Endodermal cell (in vitro differentiated cells): ENCODE data around the gene CYP17A1. TPM values are rescaled to one million over a fixed set of nuclear protein-coding genes. Genes with fewer than 3 reads are reported as not detected.

Experiments used
- DNase-seq: peaks from one replicate; pipeline ENCODE4 v3.0.0-alpha.2; 2017
- H3K27ac ChIP-seq: 2 replicates; pipeline ENCODE4 v1.5.1; 2013; ENCODE audit warnings: mild to moderate bottlenecking, low read depth, low read length, moderate library complexity
- H3K27me3 ChIP-seq: 2 replicates; pipeline ENCODE4 v1.6.1; 2013; ENCODE audit warnings: mild to moderate bottlenecking, low read length, moderate library complexity; ENCODE audit not compliant: insufficient read depth, control insufficient read depth, poor library complexity, severe bottlenecking
- H3K36me3 ChIP-seq: 2 replicates; pipeline ENCODE4 v1.7.0; 2013; ENCODE audit warnings: mild to moderate bottlenecking, low read length, moderate library complexity; ENCODE audit not compliant: control insufficient read depth, insufficient read depth
- H3K4me1 ChIP-seq: one replicate; pipeline ENCODE4 v1.7.0; 2013; ENCODE audit warnings: low read length; ENCODE audit not compliant: control insufficient read depth, insufficient read depth
- H3K4me3 ChIP-seq: 2 replicates; pipeline ENCODE4 v1.5.1; 2013; ENCODE audit warnings: mild to moderate bottlenecking, low read length, moderate library complexity
- H3K9ac ChIP-seq: 2 replicates; pipeline ENCODE4 v1.6.1; 2013; ENCODE audit warnings: mild to moderate bottlenecking, low read length, moderate library complexity; ENCODE audit not compliant: poor library complexity, severe bottlenecking; ENCODE audit errors: extremely low read depth
- H3K9me3 ChIP-seq: 2 replicates; pipeline ENCODE4 v1.6.1; 2013; ENCODE audit warnings: mild to moderate bottlenecking, low read length, moderate library complexity; ENCODE audit not compliant: control insufficient read depth
- H3K27ac Mint-ChIP-seq: 2 replicates; pipeline ENCODE4 v1.8.0; 2020; ENCODE audit warnings: mixed read lengths
- H3K27me3 Mint-ChIP-seq: 2 replicates; pipeline ENCODE4 v1.8.0; 2021; ENCODE audit warnings: mild to moderate bottlenecking, mixed read lengths; ENCODE audit not compliant: insufficient read depth
- H3K36me3 Mint-ChIP-seq: 2 replicates; pipeline ENCODE4 v1.8.0; 2020; ENCODE audit warnings: low read depth, mixed read lengths
- H3K4me1 Mint-ChIP-seq: 2 replicates; pipeline ENCODE4 v1.8.0; 2020; ENCODE audit warnings: mixed read lengths
- H3K4me3 Mint-ChIP-seq: 2 replicates; pipeline ENCODE4 v1.8.0; 2020; ENCODE audit warnings: mild to moderate bottlenecking, moderate library complexity, mixed read lengths
- H3K9me3 Mint-ChIP-seq: 2 replicates; pipeline ENCODE4 v1.8.0; 2020; ENCODE audit warnings: mild to moderate bottlenecking, mixed read lengths
- CTCF ChIP-seq: fragments of 200-600 bp; sonication (generic); conservative IDR thresholded peaks from 2 replicates; pipeline ENCODE4 v1.5.0; 2021; ENCODE audit warnings: antibody characterized with exemption, mild to moderate bottlenecking
- WGBS, 2 experiments: methylation state at CpG; one replicate each; pipeline versions ENCODE4 v1.1.5 to v1.1.7; 2013; ENCODE audit warnings: missing lambda C conversion rate in 2 of 2, mixed read lengths in 1 of 2; ENCODE audit not compliant: insufficient coverage in 1 of 2, insufficient read length in 1 of 2; 5-methylcytosine and 5-hydroxymethylcytosine counted together
- total RNA-seq, 2 donors: library from RNA; stranded (reverse); fragmentation: NEBNext Ultra II Directional in 1 of 2; extraction: Animal tissue kit (Norgen Biotek cat#: 25700) in 1 of 2; gene quantifications; 2 replicates in 1 of 2; 3 replicates in 1 of 2; pipeline ENCODE4 v1.2.1, GENCODE V29; 2021

CYP17A1 gene
- total RNA-seq, 2 donors from 2014 or later: not detected

DNA sequence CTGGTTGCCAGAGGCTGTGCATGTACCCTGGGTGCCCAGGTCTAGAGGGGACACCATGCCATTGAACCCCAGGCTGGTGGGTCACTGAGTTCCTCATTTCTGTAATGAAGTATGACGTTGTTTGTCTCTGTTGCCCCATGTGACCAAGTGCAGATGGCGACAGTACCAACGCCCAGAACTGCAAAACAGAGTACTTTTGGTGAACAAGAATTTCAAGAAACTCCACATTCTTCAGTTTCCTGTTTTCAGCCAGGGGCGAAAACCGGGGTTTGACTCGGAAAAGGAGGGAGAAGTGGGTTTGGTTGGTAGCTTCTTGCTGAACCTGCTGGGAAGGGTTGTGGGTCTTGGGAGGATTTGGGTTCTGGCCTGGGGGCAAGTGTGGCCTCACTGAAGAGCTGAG, 18.2 kb downstream of the CYP17A1 start:
- Histone ChIP-seq H3K4me3 (no peak overlapping the region), H3K4me1 (no peaks in the 10 kb centered on the region), H3K9ac (no peak overlapping the region), H3K36me3 (peaks cover 2% of the 10 kb centered on the region), H3K27me3 (no peaks in the 10 kb centered on the region), H3K27ac (no peak overlapping the region), H3K9me3 (peaks cover under 1% of the 10 kb centered on the region)
- Mint-ChIP-seq H3K36me3 (peaks cover 3% of the 10 kb centered on the region), H3K4me3 (no peak overlapping the region), H3K27me3 (no peaks in the 10 kb centered on the region), H3K4me1 (peaks cover 21% of the 10 kb centered on the region), H3K9me3 (peaks cover 1% of the 10 kb centered on the region), H3K27ac (no peak overlapping the region)
- no peak for TF ChIP-seq CTCF
- DNase-seq: no peak
- WGBS, 2 experiments: 90 to 100% methylated on average over 3 to 6 of the region's 6 CpGs

DNA sequence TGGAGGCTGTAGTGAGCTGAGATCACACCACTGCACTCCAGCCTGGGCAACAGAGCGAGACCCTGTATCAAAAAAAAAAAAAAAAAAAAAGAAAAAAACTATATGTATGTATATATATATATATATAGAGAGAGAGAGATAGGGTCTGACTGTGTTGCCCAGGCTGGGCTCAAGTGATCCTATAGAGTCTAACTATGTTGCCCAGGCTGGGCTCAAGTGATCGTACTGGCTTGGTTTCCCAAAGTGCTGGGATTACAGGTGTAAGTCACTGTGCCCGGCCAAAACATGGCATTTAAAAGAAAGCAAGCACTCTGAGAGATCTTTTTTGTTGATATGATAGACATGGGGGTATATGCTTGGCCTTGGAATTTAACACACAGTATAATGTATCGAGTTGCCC, 20.0 kb downstream of the CYP17A1 start:
- peaks cover 13% of the 10 kb centered on the region for H3K36me3 Mint-ChIP-seq
- no peak overlapping the region for H3K4me3 ChIP-seq
- no peak for DNase-seq
- no peak overlapping the region for H3K9ac ChIP-seq
- WGBS, 2 experiments: 97 to 100% methylated on average over 3 of the region's 4 CpGs
- H3K9me3 ChIP-seq: no peaks in the 10 kb centered on the region
- no peaks in the 10 kb centered on the region for H3K27me3 ChIP-seq
- H3K4me3 Mint-ChIP-seq: no peak overlapping the region
- no peak overlapping the region for H3K27ac Mint-ChIP-seq
- no peaks in the 10 kb centered on the region for H3K27me3 Mint-ChIP-seq
- H3K27ac ChIP-seq: no peak overlapping the region
- peaks cover 23% of the 10 kb centered on the region for H3K4me1 Mint-ChIP-seq
- no peak for TF ChIP-seq CTCF
- no peaks in the 10 kb centered on the region for H3K9me3 Mint-ChIP-seq
- peaks cover 11% of the 10 kb centered on the region for H3K36me3 ChIP-seq
- no peaks in the 10 kb centered on the region for H3K4me1 ChIP-seq

GRCh38 chr10:102815790-102816549, 21.2 kb downstream of the CYP17A1 start:
- Mint-ChIP-seq H3K27me3 (no peaks in the 10 kb centered on the region), H3K9me3 (no peaks in the 10 kb centered on the region), H3K36me3 (peaks cover 22% of the 10 kb centered on the region), H3K27ac (peak overlapping the region; percentile 79), H3K4me1 (peaks cover 23% of the 10 kb centered on the region), H3K4me3 (no peak overlapping the region)
- peak overlapping the region; percentile 30 for H3K27ac ChIP-seq
- no peak overlapping the region for H3K9ac ChIP-seq
- H3K36me3 ChIP-seq: peaks cover 18% of the 10 kb centered on the region
- no peaks in the 10 kb centered on the region for H3K27me3 ChIP-seq
- no peak for DNase-seq
- H3K9me3 ChIP-seq: no peaks in the 10 kb centered on the region
- TF ChIP-seq CTCF: no peak
- H3K4me3 ChIP-seq: no peak overlapping the region
- no peaks in the 10 kb centered on the region for H3K4me1 ChIP-seq
- WGBS, 2 experiments: 84 to 89% methylated on average over 12 of the region's 12 CpGs
